H9 (cell line): ENCODE data around the gene SECTM1. TPM values are rescaled to one million over a fixed set of nuclear protein-coding genes. Genes with fewer than 3 reads are reported as not detected.

Source experiments
- DNase-seq: peaks from one replicate; pipeline ENCODE4 v3.0.0-alpha.2; 2017
- H2AFZ ChIP-seq: one replicate; pipeline ENCODE4 v1.6.1; 2013; ENCODE audit warnings: mild to moderate bottlenecking, low read length, control low read depth, moderate library complexity
- H2AK5ac ChIP-seq: 2 replicates; pipeline ENCODE4 v1.6.1; 2013; ENCODE audit warnings: low read length, control low read depth, mixed read lengths; ENCODE audit not compliant: insufficient read length
- H2BK120ac ChIP-seq: one replicate; pipeline ENCODE4 v1.6.1; 2013; ENCODE audit warnings: low read depth, mild to moderate bottlenecking, low read length, control low read depth, inconsistent platforms; ENCODE audit not compliant: poor library complexity, severe bottlenecking
- H2BK12ac ChIP-seq: 2 replicates; pipeline ENCODE4 v1.6.1; 2013; ENCODE audit warnings: low read length, control low read depth, mixed read lengths, low read depth; ENCODE audit not compliant: insufficient read length
- H2BK15ac ChIP-seq: 2 replicates; pipeline ENCODE4 v1.6.1; 2013; ENCODE audit warnings: low read depth, low read length, control low read depth
- H2BK20ac ChIP-seq: one replicate; pipeline ENCODE4 v1.6.1; 2013; ENCODE audit warnings: low read depth, mild to moderate bottlenecking, low read length, control low read depth, inconsistent platforms; ENCODE audit not compliant: poor library complexity, severe bottlenecking
- H2BK5ac ChIP-seq: 2 replicates; pipeline ENCODE4 v1.6.1; 2013; ENCODE audit warnings: low read length, control low read depth, mixed read lengths; ENCODE audit not compliant: insufficient read length
- H3K14ac ChIP-seq: 2 replicates; pipeline ENCODE4 v1.6.1; 2013; ENCODE audit warnings: low read length, control low read depth; ENCODE audit not compliant: insufficient read depth
- H3K18ac ChIP-seq: 2 replicates; pipeline ENCODE4 v1.6.1; 2013; ENCODE audit warnings: low read depth, mild to moderate bottlenecking, mixed read lengths, low read length, control low read depth; ENCODE audit not compliant: insufficient read length
- H3K23ac ChIP-seq: 2 replicates; pipeline ENCODE4 v1.6.1; 2013; ENCODE audit warnings: low read length, control low read depth, mixed read lengths, low read depth; ENCODE audit not compliant: insufficient read length
- H3K23me2 ChIP-seq: 2 replicates; pipeline ENCODE4 v1.6.1; 2013; ENCODE audit warnings: low read depth, mild to moderate bottlenecking, mixed read lengths, low read length, control low read depth; ENCODE audit not compliant: insufficient read length, poor library complexity, severe bottlenecking
- H3K27ac ChIP-seq: 2 replicates; pipeline ENCODE4 v1.5.1; 2013; ENCODE audit warnings: low read length, control low read depth, mixed read lengths, low read depth; ENCODE audit not compliant: insufficient read length
- H3K27me3 ChIP-seq: 2 replicates; pipeline ENCODE4 v1.6.1; 2013; ENCODE audit warnings: low read length, control low read depth, inconsistent platforms; ENCODE audit not compliant: insufficient read depth
- H3K4ac ChIP-seq: 2 replicates; pipeline ENCODE4 v1.6.1; 2013; ENCODE audit warnings: low read depth, mild to moderate bottlenecking, control low read depth, inconsistent platforms, low read length, moderate library complexity
- H3K4me1 ChIP-seq: 2 replicates; pipeline ENCODE4 v1.6.1; 2013; ENCODE audit warnings: low read length, control low read depth, inconsistent platforms; ENCODE audit not compliant: insufficient read depth
- H3K4me2 ChIP-seq: 2 replicates; pipeline ENCODE4 v1.6.1; 2013; ENCODE audit warnings: low read length, control low read depth, mixed read lengths; ENCODE audit not compliant: insufficient read length, insufficient read depth
- H3K56ac ChIP-seq: 2 replicates; pipeline ENCODE4 v1.6.1; 2013; ENCODE audit warnings: low read depth, mild to moderate bottlenecking, mixed read lengths, low read length, control low read depth; ENCODE audit not compliant: insufficient read length
- H3K79me1 ChIP-seq: 2 replicates; pipeline ENCODE4 v1.6.1; 2013; ENCODE audit warnings: low read depth, mild to moderate bottlenecking, moderate library complexity, low read length, control low read depth, inconsistent platforms; ENCODE audit not compliant: insufficient read depth, poor library complexity, severe bottlenecking
- H3K79me2 ChIP-seq: 2 replicates; pipeline ENCODE4 v1.6.1; 2013; ENCODE audit warnings: low read length, control low read depth, inconsistent platforms; ENCODE audit not compliant: insufficient read depth
- H3K9ac ChIP-seq: 2 replicates; pipeline ENCODE4 v1.6.1; 2013; ENCODE audit warnings: low read length, control low read depth, mixed read lengths; ENCODE audit not compliant: insufficient read length; ENCODE audit errors: extremely low read depth
- H3K9me3 ChIP-seq: one replicate; pipeline ENCODE4 v1.6.1; 2013; ENCODE audit warnings: low read depth, low read length, inconsistent platforms; ENCODE audit not compliant: control insufficient read depth
- H3T11ph ChIP-seq: one replicate; pipeline ENCODE4 v1.6.1; 2013; ENCODE audit warnings: mild to moderate bottlenecking, low read length, control low read depth, inconsistent platforms
- H4K20me1 ChIP-seq: one replicate; pipeline ENCODE4 v1.6.1; 2013; ENCODE audit not compliant: control insufficient read depth, insufficient read length, insufficient read depth
- H4K5ac ChIP-seq: 2 replicates; pipeline ENCODE4 v1.6.1; 2013; ENCODE audit warnings: low read depth, mild to moderate bottlenecking, mixed read lengths, low read length, control low read depth; ENCODE audit not compliant: insufficient read length
- H4K8ac ChIP-seq: replicated peaks from 2 replicates; pipeline ENCODE4 v1.6.1; 2013; ENCODE audit warnings: low read length, control low read depth, mixed read lengths, low read depth; ENCODE audit not compliant: insufficient read length
- H4K91ac ChIP-seq: 2 replicates; pipeline ENCODE4 v1.6.1; 2013; ENCODE audit warnings: low read depth, mild to moderate bottlenecking, moderate library complexity, mixed read lengths, low read length, control low read depth; ENCODE audit not compliant: insufficient read length
- H3K27ac Mint-ChIP-seq, 3 experiments: 2 replicates in 2 of 3; 3 replicates in 1 of 3; pipeline ENCODE4 v1.8.0; 2020 to 2021; ENCODE audit warnings: mixed read lengths in 3 of 3, mild to moderate bottlenecking in 1 of 3, moderate library complexity in 1 of 3
- H3K27me3 Mint-ChIP-seq: 2 replicates; pipeline ENCODE4 v1.8.0; 2021; ENCODE audit warnings: low read depth, mild to moderate bottlenecking, moderate library complexity, mixed read lengths
- H3K36me3 Mint-ChIP-seq, 3 experiments: 2 replicates in 2 of 3; 3 replicates in 1 of 3; pipeline ENCODE4 v1.8.0; 2020 to 2021; ENCODE audit warnings: low read depth in 3 of 3, mixed read lengths in 3 of 3; ENCODE audit not compliant: insufficient read depth in 1 of 3
- H3K4me1 Mint-ChIP-seq, 2 experiments: 2 replicates each; pipeline ENCODE4 v1.8.0; 2020; ENCODE audit warnings: mixed read lengths in 2 of 2
- H3K4me3 Mint-ChIP-seq, 2 experiments: 2 replicates in 1 of 2; 3 replicates in 1 of 2; pipeline ENCODE4 v1.8.0; 2020 to 2021; ENCODE audit warnings: mild to moderate bottlenecking in 2 of 2, mixed read lengths in 2 of 2, moderate library complexity in 1 of 2
- H3K9me3 Mint-ChIP-seq, 2 experiments: 2 replicates in 1 of 2; 3 replicates in 1 of 2; pipeline ENCODE4 v1.8.0; 2020; ENCODE audit warnings: mild to moderate bottlenecking in 2 of 2, mixed read lengths in 2 of 2, moderate library complexity in 1 of 2
- WGBS: extraction: QIAGEN DNeasy Blood & Tissue Kit; methylation state at CpG from one replicate; pipeline ENCODE4 v1.1.7; 2013; ENCODE audit warnings: missing lambda C conversion rate, low lambda C conversion rate, mixed read lengths; ENCODE audit not compliant: insufficient read length; ENCODE audit errors: extremely low coverage; 5-methylcytosine and 5-hydroxymethylcytosine counted together
- total RNA-seq: library from RNA; stranded (reverse); gene quantifications from 2 replicates; pipeline ENCODE4 v1.2.1, GENCODE V29; 2021
- TF ChIP-seq, protein P1 (sequence below): fragments of 200-600 bp; sonication (generic); conservative IDR thresholded peaks from 3 replicates; pipeline ENCODE4 v1.8.0; 2021; ENCODE audit warnings: antibody characterized with exemption, mild to moderate bottlenecking

Gene SECTM1
- total RNA-seq, 1 experiment from 2014 or later: 0.28 TPM

DNA sequence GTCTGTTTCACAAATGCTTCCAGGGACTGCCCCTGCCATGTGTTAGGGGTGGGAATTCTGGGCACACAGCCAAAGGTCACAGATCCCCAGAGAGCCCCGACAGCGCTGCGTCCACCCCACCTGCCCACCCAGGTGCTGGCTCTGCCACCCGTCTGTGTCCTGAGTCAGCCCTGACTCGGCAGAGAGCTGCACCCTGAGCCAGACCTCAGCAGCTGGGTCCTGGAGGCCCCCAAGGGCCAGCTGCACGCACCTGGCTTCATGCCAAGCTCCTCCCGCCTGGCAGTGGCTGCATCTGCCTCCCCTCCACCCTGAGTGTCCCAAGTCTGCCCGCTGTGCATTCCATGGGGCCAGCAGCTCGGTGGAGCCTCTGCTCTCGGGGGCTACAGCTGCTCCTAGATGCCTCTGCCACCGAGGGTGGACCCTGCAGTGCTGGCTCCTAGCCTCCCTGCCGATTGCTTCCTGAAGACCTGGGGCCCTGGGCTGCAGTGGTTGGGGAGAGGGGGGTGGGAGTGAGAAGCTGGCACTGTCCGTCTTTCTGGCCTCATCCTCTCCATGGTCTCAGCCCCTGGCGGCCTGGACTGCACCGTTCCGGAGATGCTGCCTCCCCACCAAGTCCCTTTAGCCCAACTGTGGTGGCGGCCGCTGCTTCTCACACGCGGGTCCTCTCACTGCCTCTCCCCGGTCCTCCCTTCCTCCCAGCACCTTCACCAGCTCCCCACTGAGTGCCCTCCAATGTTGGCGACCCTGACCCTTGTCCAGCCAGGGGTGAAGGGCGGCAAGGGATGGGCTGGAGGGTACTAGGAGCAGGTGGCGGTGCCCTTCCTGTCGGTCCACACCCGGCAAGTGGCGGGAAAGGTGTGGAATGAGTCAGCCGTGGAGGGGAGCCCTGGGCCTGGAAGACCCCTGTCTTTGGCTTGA, 3.0 kb downstream of the SECTM1 start:
- Histone ChIP-seq H4K5ac (no peak overlapping the region), H2BK12ac (no peak overlapping the region), H3K56ac (no peak overlapping the region), H3K4me1 (peaks cover 5% of the 10 kb centered on the region; the same call in 1 of the 2 replicates), H3K4ac (no peak overlapping the region), H3T11ph (no peak overlapping the region), H3K79me1 (no peaks in the 10 kb centered on the region), H3K4me2 (no peak overlapping the region), H2BK20ac (no peak overlapping the region), H4K20me1 (no peaks in the 10 kb centered on the region), H3K14ac (no peak overlapping the region; the same call in 1 of the 2 replicates), H2AK5ac (no peak overlapping the region), H3K27ac (no peak overlapping the region), H3K23me2 (no peaks in the 10 kb centered on the region), H2AFZ (no peak overlapping the region), H2BK120ac (no peak overlapping the region), H4K8ac (no peak overlapping the region), H3K18ac (no peak overlapping the region), H3K27me3 (peaks cover 10% of the 10 kb centered on the region; the same call in 1 of the 2 replicates), H3K23ac (no peak overlapping the region), H2BK5ac (no peak overlapping the region), H3K79me2 (no peaks in the 10 kb centered on the region), H4K91ac (no peak overlapping the region), H3K9me3 (no peaks in the 10 kb centered on the region), H2BK15ac (no peak overlapping the region), H3K9ac (no peak overlapping the region)
- WGBS: no CpG with 5 or more reads among the region's 28 CpGs
- H3K27ac Mint-ChIP-seq: no peak overlapping the region
- TF ChIP-seq, protein P1, sequence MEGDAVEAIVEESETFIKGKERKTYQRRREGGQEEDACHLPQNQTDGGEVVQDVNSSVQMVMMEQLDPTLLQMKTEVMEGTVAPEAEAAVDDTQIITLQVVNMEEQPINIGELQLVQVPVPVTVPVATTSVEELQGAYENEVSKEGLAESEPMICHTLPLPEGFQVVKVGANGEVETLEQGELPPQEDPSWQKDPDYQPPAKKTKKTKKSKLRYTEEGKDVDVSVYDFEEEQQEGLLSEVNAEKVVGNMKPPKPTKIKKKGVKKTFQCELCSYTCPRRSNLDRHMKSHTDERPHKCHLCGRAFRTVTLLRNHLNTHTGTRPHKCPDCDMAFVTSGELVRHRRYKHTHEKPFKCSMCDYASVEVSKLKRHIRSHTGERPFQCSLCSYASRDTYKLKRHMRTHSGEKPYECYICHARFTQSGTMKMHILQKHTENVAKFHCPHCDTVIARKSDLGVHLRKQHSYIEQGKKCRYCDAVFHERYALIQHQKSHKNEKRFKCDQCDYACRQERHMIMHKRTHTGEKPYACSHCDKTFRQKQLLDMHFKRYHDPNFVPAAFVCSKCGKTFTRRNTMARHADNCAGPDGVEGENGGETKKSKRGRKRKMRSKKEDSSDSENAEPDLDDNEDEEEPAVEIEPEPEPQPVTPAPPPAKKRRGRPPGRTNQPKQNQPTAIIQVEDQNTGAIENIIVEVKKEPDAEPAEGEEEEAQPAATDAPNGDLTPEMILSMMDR: no peak
- 0 out of 5 replicates have a peak, but pooled peaks cover 0 to 3% of the 10 kb centered on the region in 2 experiments for H3K9me3 Mint-ChIP-seq
- peaks cover 75% of the 10 kb centered on the region for H3K27me3 Mint-ChIP-seq
- DNase-seq: no peak
- H3K4me3 Mint-ChIP-seq: no peak overlapping the region; a peak in 1 of 5 replicates
- peaks cover 21 to 44% of the 10 kb centered on the region in 2 experiments for H3K4me1 Mint-ChIP-seq
- no peaks in the 10 kb centered on the region; a peak in 1 of 7 replicates for H3K36me3 Mint-ChIP-seq
